ENCODE data around the gene EEF2K.

- TF ChIP-seq GATA2 (IDR thresholded peaks at IDR 0.05; ENCODE audit: low read depth, low read length) (no peak), GATA3 (IDR thresholded peaks at IDR 0.05; ENCODE audit: low read depth, low read length) (no peak)
Observed at GRCh38 chr16:22217890-22218730, 12.0 kb downstream of the EEF2K start.
